Esophagus muscularis mucosa (tissue), 4 donors: Measurements from ENCODE around the gene GRK3. TPM values are rescaled to one million over a fixed set of nuclear protein-coding genes. Genes with fewer than 3 reads are reported as not detected.

Source experiments
- DNase-seq: peaks from one replicate; pipeline ENCODE4 v3.0.0-alpha.2; 2017; ENCODE audit errors: extremely low spot score
- H3K27ac ChIP-seq, 4 donors: fragments of 200-600 bp; sonication (generic); replicated peaks in 1 of 4; 1 replicate in 3 of 4; 2 replicates in 1 of 4; pipeline ENCODE4 v1.5.1; 2016 to 2019; ENCODE audit warnings: mild to moderate bottlenecking in 1 of 4
- H3K27me3 ChIP-seq, 4 donors: fragments of 200-600 bp; sonication (generic); one replicate each; pipeline versions ENCODE4 v1.5.1 to v1.6.0; 2016 to 2019
- H3K36me3 ChIP-seq, 4 donors: fragments of 200-600 bp; sonication (generic); one replicate each; pipeline ENCODE4 v1.5.1; 2016 to 2019
- H3K4me1 ChIP-seq, 4 donors: fragments of 200-600 bp; sonication (generic); one replicate each; pipeline ENCODE4 v1.5.1; 2016 to 2019
- H3K4me3 ChIP-seq, 4 donors: fragments of 200-600 bp; sonication (generic); 1 replicate in 2 of 4; 2 replicates in 2 of 4; pipeline ENCODE4 v1.5.1; 2016 to 2019; ENCODE audit warnings: mild to moderate bottlenecking in 4 of 4, moderate library complexity in 1 of 4
- H3K9me3 ChIP-seq, 4 donors: fragments of 200-600 bp; sonication (generic); 1 replicate in 3 of 4; 2 replicates in 1 of 4; pipeline ENCODE4 v1.5.1; 2016 to 2019
- CTCF ChIP-seq, 3 experiments: fragments of 200-600 bp in 2 of 3; fragments of 450-650 bp in 1 of 3; sonication (generic) in 2 of 3; IDR thresholded peaks; one replicate each; pipeline ENCODE4 v1.5.1; 2017 to 2019; ENCODE audit warnings: antibody characterized with exemption in 3 of 3, mild to moderate bottlenecking in 2 of 3, moderate library complexity in 1 of 3
- EP300 ChIP-seq: sonication (generic); formaldehyde crosslinking; IDR thresholded peaks from one replicate; pipeline ENCODE4 v1.6.1; 2017; ENCODE audit warnings: antibody characterized with exemption
- POLR2A ChIP-seq: fragments of 450-650 bp; IDR thresholded peaks from one replicate; pipeline ENCODE4 v1.6.1; 2017; ENCODE audit warnings: antibody characterized with exemption, moderate library complexity, mild to moderate bottlenecking, low read depth
- POLR2AphosphoS5 ChIP-seq, 2 donors: sonication (generic); formaldehyde crosslinking; IDR thresholded peaks; one replicate each; pipeline ENCODE4 v1.6.1; 2017; ENCODE audit warnings: antibody characterized with exemption in 2 of 2
- WGBS: methylation state at CpG from one replicate; pipeline ENCODE4 v1.1.5; 2018; 5-methylcytosine and 5-hydroxymethylcytosine counted together
- intact Hi-C: fragments of 100-400 bp; cut with DNase I; formaldehyde crosslinking; loops from one replicate; pipeline ENCODE4 v1.15.1; 2023
- total RNA-seq, 4 donors: library from RNA; depleted of rRNA; stranded (reverse); fragments of >200 nt; gene quantifications; one replicate each; pipeline versions ENCODE4 v1.1.0 to v1.2.1, GENCODE V29; 2016

Gene GRK3
- total RNA-seq, 4 donors from 2014 or later = 2.5 to 5.8 (median 4.6) TPM

- Histone ChIP-seq H3K36me3 (no peaks in the 10 kb centered on the region), H3K27ac (no peak overlapping the region), H3K27me3 (no peaks in the 10 kb centered on the region), H3K4me3 (no peak overlapping the region), H3K4me1 (peaks cover 6 to 28% (median 18%) of the 10 kb centered on the region in 4 donors), H3K9me3 (no peaks in the 10 kb centered on the region)
- intact Hi-C loops = no loop called here
- WGBS = 66% methylated on average over 4 of the region's 4 CpGs
- no peak for DNase-seq
- no peak for TF ChIP-seq CTCF (IDR thresholded peaks at IDR 0.05)
- no peak for TF ChIP-seq POLR2AphosphoS5 (IDR thresholded peaks at IDR 0.05)
- no peak for TF ChIP-seq EP300
- no peak for TF ChIP-seq POLR2A
Observed at GRCh38 chr22:25658633-25659032, 94.2 kb downstream of the GRK3 start.

GRCh38 chr22:25659413-25659812 lies 94.9 kb downstream of the GRK3 start:
- Histone ChIP-seq H3K4me1 (peaks cover 6 to 28% (median 18%) of the 10 kb centered on the region in 4 donors), H3K27ac (no peak overlapping the region), H3K27me3 (no peaks in the 10 kb centered on the region), H3K36me3 (no peaks in the 10 kb centered on the region), H3K4me3 (no peak overlapping the region), H3K9me3 (no peaks in the 10 kb centered on the region)
- intact Hi-C loops = no loop called here
- 100% methylated on average over 2 of the region's 2 CpGs for WGBS
- TF ChIP-seq POLR2A (no peak), POLR2AphosphoS5 (IDR thresholded peaks at IDR 0.05) (no peak), EP300 (no peak), CTCF (IDR thresholded peaks at IDR 0.05) (no peak)
- no peak for DNase-seq

DNA sequence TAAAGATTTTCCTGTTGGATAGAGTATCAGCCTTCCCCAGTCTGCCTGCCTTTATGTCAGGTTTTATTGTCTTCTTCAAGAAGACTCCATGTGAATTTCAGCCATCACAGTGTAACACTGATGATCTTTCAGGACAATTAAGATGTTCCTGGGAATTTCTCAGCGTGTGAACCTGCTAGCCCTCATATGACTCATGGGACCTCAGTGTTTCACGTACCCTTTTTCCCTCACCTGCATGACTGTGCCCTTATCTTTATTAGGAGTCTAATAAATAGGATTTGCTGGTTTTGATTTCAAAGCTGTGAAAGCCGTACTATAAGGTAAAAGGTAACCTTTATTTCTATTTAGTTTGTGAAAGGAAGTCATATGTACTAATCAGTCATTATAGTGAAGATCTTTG lies 95.9 kb downstream of the GRK3 start:
- intact Hi-C loops = no loop called here
- 91% methylated on average over 3 of the region's 3 CpGs for WGBS
- Histone ChIP-seq H3K9me3 (no peaks in the 10 kb centered on the region), H3K4me3 (no peak overlapping the region), H3K36me3 (no peaks in the 10 kb centered on the region), H3K27me3 (no peaks in the 10 kb centered on the region), H3K27ac (no peak overlapping the region), H3K4me1 (peaks cover 6 to 28% (median 18%) of the 10 kb centered on the region in 4 donors)
- TF ChIP-seq EP300 (no peak), POLR2A (no peak)
- DNase-seq = no peak

DNA sequence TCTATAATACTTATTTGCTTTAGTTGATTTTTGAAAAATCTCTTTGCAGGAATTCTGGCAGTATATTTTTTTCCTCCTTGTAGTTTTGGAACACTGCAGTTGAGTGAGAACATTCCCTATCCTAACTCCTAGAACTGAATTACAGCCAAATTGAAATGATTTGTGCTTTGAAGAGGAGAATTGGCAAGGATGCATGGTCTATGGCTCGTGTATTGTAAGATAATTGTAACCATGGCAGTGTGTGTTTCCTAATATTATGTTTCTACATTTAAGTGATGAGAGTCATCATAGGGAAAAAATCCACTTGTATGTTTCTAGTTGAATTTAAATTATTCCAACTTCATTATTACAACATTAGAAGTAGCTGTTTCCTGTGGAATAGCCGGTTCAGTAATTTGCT lies 96.6 kb downstream of the GRK3 start:
- no peak overlapping the region for H3K27ac ChIP-seq

DNA sequence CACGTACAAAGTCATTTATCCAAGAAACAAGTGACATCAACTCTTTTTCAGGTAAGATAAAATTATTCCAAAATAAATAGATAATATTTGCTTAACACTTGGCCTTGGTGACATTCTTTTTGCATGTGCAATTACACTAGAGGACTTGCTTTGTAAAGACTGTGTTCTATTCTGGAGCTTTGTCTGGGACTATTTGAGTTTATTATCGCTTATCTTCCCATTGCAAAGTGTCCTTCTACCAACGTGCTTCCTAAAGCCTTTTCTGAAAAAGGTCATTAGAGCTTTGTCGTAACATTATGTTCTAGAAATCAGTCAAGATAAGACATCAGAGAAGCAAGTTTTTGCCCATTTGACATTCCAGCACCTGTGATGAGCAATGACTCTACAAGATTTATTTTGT lies 99.2 kb downstream of the GRK3 start:
- no peak overlapping the region for H3K27ac ChIP-seq
- 75% methylated on average over 4 of the region's 4 CpGs for WGBS
- H3K9me3 ChIP-seq = no peaks in the 10 kb centered on the region
- intact Hi-C loops = no loop called here
- no peaks in the 10 kb centered on the region for H3K27me3 ChIP-seq
- DNase-seq = no peak
- no peak overlapping the region for H3K4me3 ChIP-seq
- H3K4me1 ChIP-seq = peaks cover 13 to 36% (median 32%) of the 10 kb centered on the region in 4 donors
- TF ChIP-seq POLR2A = no peak
- TF ChIP-seq CTCF (IDR thresholded peaks at IDR 0.05) = no peak
- TF ChIP-seq POLR2AphosphoS5 (IDR thresholded peaks at IDR 0.05) = no peak
- no peak for TF ChIP-seq EP300
- no peaks in the 10 kb centered on the region for H3K36me3 ChIP-seq

More for the DNA sequence above, 96.6 kb downstream of the GRK3 start:
- Histone ChIP-seq H3K27me3 (no peaks in the 10 kb centered on the region), H3K9me3 (no peaks in the 10 kb centered on the region), H3K4me3 (no peak overlapping the region), H3K36me3 (no peaks in the 10 kb centered on the region), H3K4me1 (peaks cover 6 to 28% (median 18%) of the 10 kb centered on the region in 4 donors)
- DNase-seq = no peak
- no peak for TF ChIP-seq POLR2AphosphoS5 (IDR thresholded peaks at IDR 0.05)
- TF ChIP-seq EP300 = no peak
- TF ChIP-seq POLR2A = no peak
- TF ChIP-seq CTCF (IDR thresholded peaks at IDR 0.05) = no peak
- intact Hi-C loops = no loop called here
- WGBS = 22% methylated on average over 2 of the region's 2 CpGs
